ENCODE data around the gene ADAP1.
"Not testable (repeated sequence)": the region's sequence is repeated elsewhere in the genome, so short reads cannot be mapped to it uniquely, and the experiment has no call there.

Gene ADAP1, protein sequence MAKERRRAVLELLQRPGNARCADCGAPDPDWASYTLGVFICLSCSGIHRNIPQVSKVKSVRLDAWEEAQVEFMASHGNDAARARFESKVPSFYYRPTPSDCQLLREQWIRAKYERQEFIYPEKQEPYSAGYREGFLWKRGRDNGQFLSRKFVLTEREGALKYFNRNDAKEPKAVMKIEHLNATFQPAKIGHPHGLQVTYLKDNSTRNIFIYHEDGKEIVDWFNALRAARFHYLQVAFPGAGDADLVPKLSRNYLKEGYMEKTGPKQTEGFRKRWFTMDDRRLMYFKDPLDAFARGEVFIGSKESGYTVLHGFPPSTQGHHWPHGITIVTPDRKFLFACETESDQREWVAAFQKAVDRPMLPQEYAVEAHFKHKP

DNA sequence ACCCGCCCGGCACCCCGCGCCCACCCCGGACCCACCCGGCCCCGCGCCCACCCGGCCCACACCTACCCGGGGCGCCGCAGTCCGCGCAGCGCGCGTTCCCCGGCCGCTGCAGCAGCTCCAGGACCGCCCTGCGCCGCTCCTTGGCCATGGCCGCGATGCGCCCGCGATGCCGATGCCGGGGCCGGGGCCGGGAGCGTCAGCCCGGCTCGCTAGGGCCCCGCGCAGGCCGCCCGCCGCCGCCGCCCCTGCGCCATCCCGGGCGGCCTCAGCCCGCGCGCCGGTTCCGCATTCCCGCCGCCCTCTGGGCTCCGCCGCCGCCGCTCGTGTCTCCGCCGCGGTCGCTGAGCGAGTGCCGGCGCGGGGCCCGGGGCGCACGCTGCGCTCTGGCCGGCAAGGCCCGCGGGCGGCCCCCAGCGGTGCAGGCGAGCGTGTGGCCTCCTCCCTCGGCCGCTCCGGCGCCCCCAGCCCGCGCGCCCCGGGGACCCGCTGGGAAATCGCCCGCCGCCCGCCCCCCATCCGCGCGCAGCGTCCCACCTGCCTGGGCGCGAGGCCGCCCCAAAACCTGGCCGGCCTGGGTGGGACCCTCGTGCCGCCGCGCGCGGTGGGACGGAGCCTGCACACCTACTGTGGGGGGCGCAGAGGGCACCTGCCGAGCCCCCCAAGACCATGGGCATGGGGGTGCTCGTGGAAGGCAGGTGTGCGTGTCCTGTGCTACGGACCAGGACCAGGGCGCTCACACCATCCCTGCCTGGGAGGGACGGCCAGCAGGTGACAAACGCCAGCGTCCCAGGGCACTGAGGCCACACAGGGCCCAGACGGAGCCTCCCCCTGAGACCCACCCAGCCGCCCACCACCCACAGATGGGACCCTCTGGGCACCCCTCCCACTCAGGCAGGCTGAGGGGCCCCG, at the start of gene ADAP1:
Gene ADAP1 (minus strand): TSS at position 351 of the 909 bp plus-strand sequence. CDS start 203 bp downstream, at position 148.
- Histone ChIP-seq H3K27ac (ENCODE audit: low read depth, low read length) (no peak within 1 kb of the TSS), H3K27me3 (ENCODE audit: insufficient read depth, low read length) (peaks cover 14% of the 10 kb centered on the region; the same call in 1 of the 2 replicates), H3K79me2 (ENCODE audit: control insufficient read depth, insufficient read depth, low read length, unreplicated experiment) (no peaks in the 10 kb centered on the region), H2AFZ (ENCODE audit: low read length, unreplicated experiment) (peak within 1 kb of the TSS; percentile 68), H3K4me3 (ENCODE audit: low read depth, low read length) (peak within 1 kb of the TSS; percentile 76), H3K4me1 (ENCODE audit: control insufficient read depth, insufficient read depth, low read length, unreplicated experiment) (peaks cover 3% of the 10 kb centered on the region), H3K36me3 (ENCODE audit: insufficient read depth, low read length) (no peaks in the 10 kb centered on the region)

DNA sequence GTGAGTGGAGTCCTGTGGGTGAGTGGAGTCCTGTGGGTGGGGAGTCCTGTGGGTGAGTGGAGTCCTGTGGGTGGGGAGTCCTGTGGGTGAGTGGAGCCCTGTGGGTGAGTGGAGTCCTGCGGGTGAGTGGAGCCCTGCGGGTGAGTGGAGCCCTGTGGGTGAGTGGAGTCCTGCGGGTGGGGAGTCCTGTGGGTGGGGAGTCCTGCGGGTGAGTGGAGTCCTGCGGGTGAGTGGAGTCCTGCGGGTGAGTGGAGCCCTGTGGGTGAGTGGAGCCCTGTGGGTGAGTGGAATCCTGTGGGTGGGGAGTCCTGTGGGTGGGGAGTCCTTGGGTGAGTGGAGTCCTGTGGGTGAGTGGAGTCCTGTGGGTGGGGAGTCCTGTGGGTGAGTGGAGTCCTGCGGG, 48.0 kb upstream of the ADAP1 start:
- not testable (repeated sequence) for H3K4me3 ChIP-seq (ENCODE audit: low read depth, low read length); H3K79me2 ChIP-seq (ENCODE audit: control insufficient read depth, insufficient read depth, low read length, unreplicated experiment); H3K36me3 ChIP-seq (ENCODE audit: insufficient read depth, low read length); H2AFZ ChIP-seq (ENCODE audit: low read length, unreplicated experiment); H3K4me1 ChIP-seq (ENCODE audit: control insufficient read depth, insufficient read depth, low read length, unreplicated experiment); H3K27me3 ChIP-seq (ENCODE audit: insufficient read depth, low read length); H3K27ac ChIP-seq (ENCODE audit: low read depth, low read length)

DNA sequence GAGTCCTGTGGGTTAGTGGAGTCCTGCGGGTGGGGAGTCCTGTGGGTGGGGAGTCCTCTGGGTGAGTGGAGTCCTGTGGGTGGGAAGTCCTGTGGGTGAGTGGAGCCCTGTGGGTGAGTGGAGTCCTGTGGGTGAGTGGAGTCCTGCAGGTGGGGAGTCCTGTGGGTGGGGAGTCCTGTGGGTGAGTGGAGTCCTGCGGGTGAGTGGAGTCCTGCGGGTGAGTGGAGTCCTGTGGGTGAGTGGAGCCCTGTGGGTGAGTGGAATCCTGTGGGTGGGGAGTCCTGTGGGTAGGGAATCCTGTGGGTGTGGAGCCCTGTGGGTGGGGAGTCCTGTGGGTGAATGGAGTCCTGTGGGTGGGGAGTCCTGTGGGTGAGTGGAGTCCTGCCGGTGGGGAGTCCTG, 47.5 kb upstream of the ADAP1 start:
- not testable (repeated sequence) for H3K4me3 ChIP-seq (ENCODE audit: low read depth, low read length); H3K79me2 ChIP-seq (ENCODE audit: control insufficient read depth, insufficient read depth, low read length, unreplicated experiment); H2AFZ ChIP-seq (ENCODE audit: low read length, unreplicated experiment); H3K27me3 ChIP-seq (ENCODE audit: insufficient read depth, low read length); H3K36me3 ChIP-seq (ENCODE audit: insufficient read depth, low read length); H3K27ac ChIP-seq (ENCODE audit: low read depth, low read length); H3K4me1 ChIP-seq (ENCODE audit: control insufficient read depth, insufficient read depth, low read length, unreplicated experiment)

DNA sequence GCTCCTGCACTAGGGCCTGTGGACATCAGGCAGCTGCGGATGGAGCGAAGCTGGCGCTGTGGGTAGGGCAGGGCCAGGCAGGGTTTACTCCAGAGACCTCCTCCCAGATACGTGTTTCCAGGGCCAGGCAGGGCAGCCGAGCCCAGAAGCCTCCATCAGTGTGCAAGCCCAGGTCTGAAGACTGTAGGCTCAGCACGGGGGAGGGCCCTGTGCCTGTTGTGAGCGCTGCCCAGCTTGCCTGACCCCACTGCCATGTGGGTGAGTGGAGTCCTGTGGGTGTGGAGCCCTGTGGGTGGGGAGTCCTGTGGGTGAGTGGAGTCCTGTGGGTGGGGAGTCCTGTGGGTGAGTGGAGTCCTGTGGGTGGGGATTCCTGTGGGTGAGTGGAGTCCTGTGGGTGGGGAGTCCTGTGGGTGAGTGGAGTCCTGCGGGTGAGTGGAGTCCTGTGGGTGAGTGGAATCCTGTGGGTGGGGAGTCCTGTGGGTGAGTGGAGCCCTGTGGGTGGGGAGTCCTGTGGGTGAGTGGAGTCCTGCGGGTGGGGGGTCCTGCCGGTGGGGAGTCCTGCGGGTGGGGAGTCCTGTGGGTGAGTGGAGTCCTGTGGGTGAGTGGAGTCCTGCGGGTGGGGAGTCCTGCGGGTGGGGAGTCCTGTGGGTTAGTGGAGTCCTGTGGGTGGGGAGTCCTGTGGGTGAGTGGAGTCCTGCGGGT, 46.7 kb upstream of the ADAP1 start:
- H3K4me1 ChIP-seq (ENCODE audit: control insufficient read depth, insufficient read depth, low read length, unreplicated experiment); H2AFZ ChIP-seq (ENCODE audit: low read length, unreplicated experiment); H3K36me3 ChIP-seq (ENCODE audit: insufficient read depth, low read length); H3K27ac ChIP-seq (ENCODE audit: low read depth, low read length); H3K4me3 ChIP-seq (ENCODE audit: low read depth, low read length); H3K79me2 ChIP-seq (ENCODE audit: control insufficient read depth, insufficient read depth, low read length, unreplicated experiment); H3K27me3 ChIP-seq (ENCODE audit: insufficient read depth, low read length): not testable (repeated sequence)

DNA sequence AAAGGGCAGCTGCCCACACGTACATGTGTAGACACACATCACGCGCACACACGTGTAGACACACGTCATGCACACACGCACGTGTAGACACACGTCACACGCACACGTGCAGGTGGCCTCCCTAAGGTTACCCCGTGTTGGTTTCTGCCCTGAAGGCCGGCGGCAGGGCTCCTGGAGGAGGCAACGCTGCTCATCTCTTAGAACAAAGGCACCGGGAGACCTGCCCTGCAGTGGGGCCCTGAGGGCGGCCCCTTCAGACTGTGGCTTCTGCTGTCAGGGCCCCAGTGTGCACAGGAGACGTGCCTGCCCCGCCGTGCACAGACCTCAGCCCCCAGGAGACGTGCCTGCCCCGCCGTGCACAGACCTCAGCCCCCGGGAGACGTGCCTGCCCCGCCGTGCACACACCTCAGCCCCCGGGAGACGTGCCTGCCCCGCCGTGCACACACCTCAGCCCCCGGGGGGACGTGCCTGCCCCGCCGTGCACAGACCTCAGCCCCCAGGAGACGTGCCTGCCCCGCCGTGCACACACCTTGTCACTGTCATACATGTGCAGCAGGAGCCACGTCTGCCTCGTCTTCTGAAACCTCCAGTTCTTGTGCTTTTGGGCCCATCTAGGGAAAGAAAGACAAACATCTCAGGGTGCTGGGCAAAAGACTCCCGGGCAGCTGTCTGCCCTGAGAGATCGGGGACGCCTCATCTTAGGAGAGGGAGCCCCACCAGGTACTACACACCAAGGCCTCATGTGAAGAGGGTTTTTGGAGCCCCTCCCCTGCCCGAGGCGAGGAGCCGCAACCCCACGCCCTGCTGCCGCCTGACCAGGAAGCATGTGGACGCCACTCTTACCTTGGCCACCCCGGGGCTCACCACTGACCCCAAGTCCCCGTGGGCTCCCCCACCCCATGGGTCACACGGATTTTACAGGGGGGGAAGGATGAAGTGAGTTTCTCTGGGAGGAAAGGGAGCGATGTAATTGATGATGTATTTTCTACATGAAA, 45.8 kb upstream of the ADAP1 start:
- Histone ChIP-seq H2AFZ (ENCODE audit: low read length, unreplicated experiment) (no peak overlapping the region), H3K4me3 (ENCODE audit: low read depth, low read length) (no peak overlapping the region), H3K27me3 (ENCODE audit: insufficient read depth, low read length) (no peaks in the 10 kb centered on the region), H3K79me2 (ENCODE audit: control insufficient read depth, insufficient read depth, low read length, unreplicated experiment) (no peaks in the 10 kb centered on the region), H3K27ac (ENCODE audit: low read depth, low read length) (no peak overlapping the region), H3K4me1 (ENCODE audit: control insufficient read depth, insufficient read depth, low read length, unreplicated experiment) (no peaks in the 10 kb centered on the region), H3K36me3 (ENCODE audit: insufficient read depth, low read length) (no peaks in the 10 kb centered on the region)

DNA sequence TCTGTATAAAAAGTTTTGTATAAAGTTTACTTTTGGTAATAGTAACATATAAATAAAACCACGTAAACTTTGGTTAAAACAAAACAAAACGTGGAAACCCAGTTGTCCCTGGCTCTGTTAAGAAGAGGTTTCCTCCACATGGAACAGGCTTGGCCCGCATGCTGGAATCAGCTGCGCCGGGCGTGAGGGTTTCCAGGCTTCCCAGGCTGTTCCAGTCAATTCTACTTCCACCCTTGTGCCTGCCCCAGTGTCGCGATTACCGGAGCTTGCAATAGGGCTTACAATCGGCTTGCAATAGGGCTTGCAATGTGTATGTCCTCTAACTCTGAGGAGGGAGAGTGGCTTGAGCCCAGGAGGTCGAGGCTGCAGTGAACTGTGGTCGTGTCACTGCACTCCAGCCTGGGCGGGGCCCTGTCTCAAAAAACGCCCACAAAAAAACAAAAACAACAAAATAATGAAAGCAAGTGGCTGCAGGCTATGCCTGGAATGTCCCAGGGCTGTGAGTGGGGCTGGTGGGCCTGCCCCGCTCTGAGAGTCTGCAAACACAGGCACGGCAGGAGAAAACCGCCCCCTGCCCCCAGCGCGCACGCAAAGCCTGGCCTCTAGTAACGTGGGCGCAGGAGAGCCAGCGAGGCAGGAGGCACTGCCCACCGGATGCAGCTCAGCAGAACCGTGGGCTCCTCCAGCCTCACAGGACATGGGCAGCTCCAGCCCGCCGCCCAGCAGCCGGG, 44.8 kb upstream of the ADAP1 start:
- Histone ChIP-seq H3K27ac (ENCODE audit: low read depth, low read length) (no peak overlapping the region), H3K79me2 (ENCODE audit: control insufficient read depth, insufficient read depth, low read length, unreplicated experiment) (no peaks in the 10 kb centered on the region), H2AFZ (ENCODE audit: low read length, unreplicated experiment) (no peak overlapping the region), H3K27me3 (ENCODE audit: insufficient read depth, low read length) (no peaks in the 10 kb centered on the region), H3K4me3 (ENCODE audit: low read depth, low read length) (no peak overlapping the region), H3K4me1 (ENCODE audit: control insufficient read depth, insufficient read depth, low read length, unreplicated experiment) (no peaks in the 10 kb centered on the region), H3K36me3 (ENCODE audit: insufficient read depth, low read length) (no peaks in the 10 kb centered on the region)

DNA sequence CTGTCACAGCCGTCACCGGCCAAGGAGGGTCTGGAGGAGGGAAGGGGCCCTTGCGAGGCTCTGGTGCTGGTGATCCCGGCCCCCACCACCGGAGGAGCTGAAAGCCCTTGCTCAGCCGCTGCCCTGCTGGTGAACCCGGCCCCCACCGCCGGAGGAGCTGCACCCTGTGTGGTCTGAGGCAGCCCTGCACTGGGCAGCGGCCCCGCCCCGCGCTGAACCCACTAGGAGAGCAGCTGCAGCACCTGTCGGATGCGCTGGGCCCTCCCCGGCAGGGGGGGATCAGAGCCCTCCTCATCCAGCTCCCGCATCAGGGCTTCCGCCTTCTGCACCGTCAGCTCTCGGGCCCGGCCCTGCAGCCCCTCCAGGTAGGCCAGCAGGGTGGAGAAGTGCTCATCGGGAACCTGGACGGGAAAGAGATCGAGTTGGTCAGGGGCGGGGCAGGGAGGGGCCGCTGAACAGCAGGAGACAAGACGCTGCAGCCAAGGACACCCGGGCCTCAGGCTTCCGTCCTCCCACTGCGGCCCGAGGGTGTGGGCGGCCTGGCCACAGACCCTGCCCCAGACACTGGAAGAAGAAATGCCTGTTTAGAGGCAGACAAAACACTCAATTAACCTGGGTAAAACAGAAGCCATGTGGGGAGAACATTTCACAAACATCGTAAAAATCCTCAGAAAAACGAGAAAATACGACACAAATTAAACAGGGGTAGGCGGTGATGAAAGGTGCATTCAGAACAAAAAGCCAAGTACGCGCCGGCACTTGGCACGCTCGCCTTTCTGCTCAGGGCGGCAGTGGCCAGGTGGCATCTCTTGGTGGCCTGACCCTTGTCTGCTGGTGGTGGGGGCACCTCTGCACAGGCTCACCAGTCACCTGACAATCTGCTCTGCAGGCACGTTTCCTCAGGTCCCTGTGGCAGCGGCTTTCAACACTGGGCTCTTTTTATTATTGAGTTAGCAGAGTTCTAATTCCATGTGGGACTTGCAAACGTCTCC, 43.2 kb upstream of the ADAP1 start:
- Histone ChIP-seq H3K79me2 (ENCODE audit: control insufficient read depth, insufficient read depth, low read length, unreplicated experiment) (no peaks in the 10 kb centered on the region), H3K4me3 (ENCODE audit: low read depth, low read length) (no peak overlapping the region), H3K36me3 (ENCODE audit: insufficient read depth, low read length) (no peaks in the 10 kb centered on the region), H3K4me1 (ENCODE audit: control insufficient read depth, insufficient read depth, low read length, unreplicated experiment) (no peaks in the 10 kb centered on the region), H3K27me3 (ENCODE audit: insufficient read depth, low read length) (no peaks in the 10 kb centered on the region), H3K27ac (ENCODE audit: low read depth, low read length) (no peak overlapping the region), H2AFZ (ENCODE audit: low read length, unreplicated experiment) (no peak overlapping the region)

DNA sequence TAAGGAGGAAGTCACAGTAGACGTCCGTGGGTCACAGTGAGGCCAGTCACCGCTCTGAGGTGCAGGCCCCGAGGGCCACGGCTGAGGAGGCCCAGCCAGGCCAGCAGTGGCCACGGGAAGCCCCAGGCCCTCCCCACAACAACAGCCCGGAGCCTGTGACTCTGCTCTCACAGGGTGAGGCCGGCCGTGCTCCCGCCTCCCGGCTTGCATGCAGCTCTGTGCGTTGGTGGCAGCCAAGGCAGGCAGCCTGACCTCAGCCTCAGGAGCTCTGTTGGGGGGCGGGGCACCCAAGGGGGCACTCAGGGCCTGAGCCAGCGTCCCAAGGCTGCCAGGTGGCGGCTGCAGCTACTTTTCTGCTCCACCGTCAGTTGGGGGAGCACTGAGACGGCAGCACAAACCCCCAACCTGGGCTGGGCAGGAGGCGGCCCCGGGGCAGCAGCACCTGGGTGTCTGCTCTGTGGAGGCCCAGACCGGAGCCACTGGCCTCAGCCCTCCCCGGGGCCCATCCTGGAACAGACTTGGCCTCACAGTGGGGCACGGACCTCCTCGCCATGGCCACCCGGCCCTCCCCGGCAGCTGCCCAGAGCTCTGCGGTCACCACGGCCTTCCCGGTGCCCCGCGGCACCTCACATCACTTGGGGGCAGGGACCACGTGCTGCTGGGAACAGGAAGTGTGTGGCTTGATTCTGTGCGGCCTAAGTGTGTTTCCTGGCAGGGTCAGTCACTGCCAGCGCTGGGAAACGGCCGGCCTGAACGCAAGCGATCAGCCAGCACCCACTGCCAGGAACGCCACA, 41.8 kb upstream of the ADAP1 start:
- no peak overlapping the region for H3K4me3 ChIP-seq (ENCODE audit: low read depth, low read length)
- H3K36me3 ChIP-seq (ENCODE audit: insufficient read depth, low read length), result no peaks in the 10 kb centered on the region
- no peaks in the 10 kb centered on the region for H3K79me2 ChIP-seq (ENCODE audit: control insufficient read depth, insufficient read depth, low read length, unreplicated experiment)
- no peak overlapping the region for H3K27ac ChIP-seq (ENCODE audit: low read depth, low read length)
- no peaks in the 10 kb centered on the region for H3K4me1 ChIP-seq (ENCODE audit: control insufficient read depth, insufficient read depth, low read length, unreplicated experiment)
- H3K27me3 ChIP-seq (ENCODE audit: insufficient read depth, low read length), result no peaks in the 10 kb centered on the region
- no peak overlapping the region for H2AFZ ChIP-seq (ENCODE audit: low read length, unreplicated experiment)

Measured in ACC112 (cell line).